Measurements from ENCODE around the gene CEL. TPM values are rescaled to one million over a fixed set of nuclear protein-coding genes. Genes with fewer than 3 reads are reported as not detected.

The CEL gene
- total RNA-seq, 1 experiment from 2014 or later = 6.9 TPM

- Histone ChIP-seq H3K9me2 (ENCODE audit: insufficient read depth) (no peaks in the 10 kb centered on the region), H3K27me3 (ENCODE audit: insufficient read depth, low read length) (no peaks in the 10 kb centered on the region), H3K9ac (ENCODE audit: low read length) (no peak overlapping the region), H3K4me1 (ENCODE audit: control insufficient read depth in 1 of 2, insufficient read depth in 2 of 2, low read length in 2 of 2) (no peaks in the 10 kb centered on the region), H3K79me2 (ENCODE audit: insufficient read depth, low read length) (no peaks in the 10 kb centered on the region), H3K27ac (ENCODE audit: low read depth, low read length) (no peak overlapping the region), H2AFZ (ENCODE audit: low read depth, low read length, poor library complexity, severe bottlenecking) (no peak overlapping the region), H3K36me3 (ENCODE audit: control insufficient read depth in 1 of 2, insufficient read depth in 2 of 2, low read length in 2 of 2) (peaks cover 27 to 32% of the 10 kb centered on the region in 2 experiments; a peak in 3 of 4 replicates), H3K4me2 (ENCODE audit: low read length) (no peak overlapping the region), H4K20me1 (ENCODE audit: insufficient read depth) (no peaks in the 10 kb centered on the region), H3K4me3 (replicated peaks in 1 of 2; ENCODE audit: low read depth in 1 of 2, low read length in 2 of 2) (no peak overlapping the region), H3K9me3 (ENCODE audit: control insufficient read depth in 1 of 2, insufficient read depth in 1 of 2, low read depth in 1 of 2, low read length in 2 of 2) (no peaks in the 10 kb centered on the region)
- POLR2A ChIA-PET = no interaction called here
- no peak for TF ChIP-seq RAD21 (IDR thresholded peaks at IDR 0.05; ENCODE audit: low read depth)
- no peak for TF ChIP-seq ZNF274 (IDR thresholded peaks at IDR 0.05; ENCODE audit: low read depth, low read length)
- no peak for TF ChIP-seq REST (IDR thresholded peaks at IDR 0.05; ENCODE audit: low read depth)
- TF ChIP-seq EZH2 (IDR thresholded peaks at IDR 0.05) = no peak
- TF ChIP-seq POLR2A (IDR thresholded peaks at IDR 0.05; ENCODE audit: borderline replicate concordance, extremely low read depth, insufficient read depth, insufficient read length) = no peak
- TF ChIP-seq EZH2phosphoT487 (IDR thresholded peaks at IDR 0.05; ENCODE audit: borderline replicate concordance) = no peak
- no peak for TF ChIP-seq ZFX (IDR thresholded peaks at IDR 0.05)
- TF ChIP-seq ELF1 (IDR thresholded peaks at IDR 0.05; ENCODE audit: borderline replicate concordance, low read depth) = no peak
- intact Hi-C loops (cut with micrococcal nuclease) = no loop called here
- DNase-seq (ENCODE audit: low read depth, low spot score) = no peak
- CTCF ChIA-PET = no interaction called here
- ATAC-seq = no peak
- RAD21 ChIA-PET (ENCODE audit: low non-redundant PET in 1 of 2, low total read pairs in 2 of 2, uncharacterized antibody in 2 of 2, unreplicated experiment in 2 of 2) = no interaction called here
- BruUV-seq (replicated peaks) = no TSS peak
Measured at GRCh38 chr9:133054966-133055365, 6.8 kb upstream of the CEL start.
